Loucy (cell line): ENCODE data around the gene GBP4.

Experiments
- H2AFZ ChIP-seq: fragments of 200-600 bp; sonication (generic); 2 replicates; pipeline ENCODE4 v1.6.0; 2016; ENCODE audit warnings: antibody characterized with exemption, mild to moderate bottlenecking, low read length, moderate library complexity
- H3F3A ChIP-seq: fragments of 200-600 bp; 2 replicates; pipeline ENCODE4 v1.6.0; 2016; ENCODE audit warnings: antibody characterized with exemption, low read depth, mild to moderate bottlenecking
- H3K27me3 ChIP-seq: fragments of 200-600 bp; sonication (generic); 2 replicates; pipeline ENCODE4 v1.6.1; 2014; ENCODE audit warnings: low read length, mild to moderate bottlenecking; ENCODE audit not compliant: insufficient read depth, poor library complexity, severe bottlenecking
- H3K36me3 ChIP-seq: fragments of 200-600 bp; sonication (generic); 2 replicates; pipeline ENCODE4 v1.6.1; 2016; ENCODE audit warnings: low read length; ENCODE audit not compliant: insufficient read depth
- H3K4me1 ChIP-seq: fragments of 200-600 bp; sonication (generic); 2 replicates; pipeline ENCODE4 v1.5.1; 2014; ENCODE audit warnings: low read length, mild to moderate bottlenecking; ENCODE audit not compliant: insufficient read depth, poor library complexity, severe bottlenecking
- H3K4me2 ChIP-seq: fragments of 200-600 bp; sonication (generic); 2 replicates; pipeline ENCODE4 v1.6.0; 2014; ENCODE audit warnings: antibody characterized with exemption, low read length, low read depth, mild to moderate bottlenecking; ENCODE audit not compliant: poor library complexity, severe bottlenecking
- H3K4me3 ChIP-seq: fragments of 200-600 bp; sonication (generic); 2 replicates; pipeline ENCODE4 v1.5.1; 2014; ENCODE audit warnings: low read length, mild to moderate bottlenecking, mixed read lengths; ENCODE audit not compliant: poor library complexity, severe bottlenecking
- H3K79me2 ChIP-seq: fragments of 200-600 bp; sonication (generic); 2 replicates; pipeline ENCODE4 v1.6.1; 2014; ENCODE audit warnings: low read length; ENCODE audit not compliant: insufficient read depth
- H3K9ac ChIP-seq: fragments of 200-600 bp; sonication (generic); 2 replicates; pipeline ENCODE4 v1.6.0; 2014; ENCODE audit warnings: mild to moderate bottlenecking, low read depth, low read length, moderate library complexity; ENCODE audit not compliant: poor library complexity, severe bottlenecking
- H3K9me2 ChIP-seq: fragments of 200-600 bp; sonication (generic); replicated peaks from 2 replicates; pipeline ENCODE4 v1.6.1; 2016; ENCODE audit warnings: low read depth, low read length, mixed read lengths
- H3K9me3 ChIP-seq: fragments of 200-600 bp; sonication (generic); 2 replicates; pipeline ENCODE4 v1.6.1; 2014; ENCODE audit warnings: mild to moderate bottlenecking, antibody characterized with exemption, low read length, low read depth; ENCODE audit not compliant: insufficient read depth
- H4K20me1 ChIP-seq: fragments of 200-600 bp; sonication (generic); 2 replicates; pipeline ENCODE4 v1.6.0; 2014; ENCODE audit warnings: antibody characterized with exemption, low read length, mild to moderate bottlenecking; ENCODE audit not compliant: insufficient read depth, poor library complexity, severe bottlenecking
- EZH2phosphoT487 ChIP-seq: fragments of 200-600 bp; IDR thresholded peaks from 2 replicates; pipeline ENCODE4 v1.6.1; 2018; ENCODE audit warnings: antibody characterized with exemption, mild to moderate bottlenecking, moderate library complexity, borderline replicate concordance
- TF ChIP-seq, protein P1 (sequence below): fragments of 200-600 bp; sonication (generic); conservative IDR thresholded peaks from 2 replicates; pipeline ENCODE4 v1.5.1; 2014; ENCODE audit warnings: mild to moderate bottlenecking, antibody characterized with exemption, low read length

The GBP4 gene

DNA sequence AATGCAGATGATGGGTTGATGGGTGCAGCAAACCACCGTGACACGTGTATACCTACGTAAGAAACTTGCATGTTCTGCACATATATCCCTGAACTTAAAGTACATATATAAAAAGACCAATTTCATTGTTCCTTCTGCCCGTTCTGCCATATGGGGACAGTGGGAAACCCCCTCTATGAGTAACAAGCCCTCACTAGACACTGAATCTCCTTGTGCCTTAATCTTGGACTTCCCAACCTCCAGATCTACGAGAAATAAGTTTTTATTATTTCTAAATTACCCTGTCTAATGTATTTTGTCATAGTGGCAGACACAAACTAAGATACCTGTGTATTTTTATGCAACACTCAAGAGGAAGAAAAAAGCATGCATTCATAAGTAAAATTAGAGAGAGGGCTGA lies 32.9 kb downstream of the GBP4 start:
- Histone ChIP-seq H3K36me3 (no peaks in the 10 kb centered on the region), H3K9me3 (no peaks in the 10 kb centered on the region), H3K9ac (no peak overlapping the region), H4K20me1 (no peaks in the 10 kb centered on the region), H3K9me2 (no peaks in the 10 kb centered on the region), H3K27me3 (no peaks in the 10 kb centered on the region), H3K4me2 (no peak overlapping the region), H2AFZ (no peak overlapping the region), H3K4me1 (no peaks in the 10 kb centered on the region), H3K79me2 (no peaks in the 10 kb centered on the region), H3F3A (no peaks in the 10 kb centered on the region), H3K4me3 (no peak overlapping the region)
- TF ChIP-seq, protein P1, sequence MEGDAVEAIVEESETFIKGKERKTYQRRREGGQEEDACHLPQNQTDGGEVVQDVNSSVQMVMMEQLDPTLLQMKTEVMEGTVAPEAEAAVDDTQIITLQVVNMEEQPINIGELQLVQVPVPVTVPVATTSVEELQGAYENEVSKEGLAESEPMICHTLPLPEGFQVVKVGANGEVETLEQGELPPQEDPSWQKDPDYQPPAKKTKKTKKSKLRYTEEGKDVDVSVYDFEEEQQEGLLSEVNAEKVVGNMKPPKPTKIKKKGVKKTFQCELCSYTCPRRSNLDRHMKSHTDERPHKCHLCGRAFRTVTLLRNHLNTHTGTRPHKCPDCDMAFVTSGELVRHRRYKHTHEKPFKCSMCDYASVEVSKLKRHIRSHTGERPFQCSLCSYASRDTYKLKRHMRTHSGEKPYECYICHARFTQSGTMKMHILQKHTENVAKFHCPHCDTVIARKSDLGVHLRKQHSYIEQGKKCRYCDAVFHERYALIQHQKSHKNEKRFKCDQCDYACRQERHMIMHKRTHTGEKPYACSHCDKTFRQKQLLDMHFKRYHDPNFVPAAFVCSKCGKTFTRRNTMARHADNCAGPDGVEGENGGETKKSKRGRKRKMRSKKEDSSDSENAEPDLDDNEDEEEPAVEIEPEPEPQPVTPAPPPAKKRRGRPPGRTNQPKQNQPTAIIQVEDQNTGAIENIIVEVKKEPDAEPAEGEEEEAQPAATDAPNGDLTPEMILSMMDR, result no peak
- TF ChIP-seq EZH2phosphoT487, result no peak

DNA sequence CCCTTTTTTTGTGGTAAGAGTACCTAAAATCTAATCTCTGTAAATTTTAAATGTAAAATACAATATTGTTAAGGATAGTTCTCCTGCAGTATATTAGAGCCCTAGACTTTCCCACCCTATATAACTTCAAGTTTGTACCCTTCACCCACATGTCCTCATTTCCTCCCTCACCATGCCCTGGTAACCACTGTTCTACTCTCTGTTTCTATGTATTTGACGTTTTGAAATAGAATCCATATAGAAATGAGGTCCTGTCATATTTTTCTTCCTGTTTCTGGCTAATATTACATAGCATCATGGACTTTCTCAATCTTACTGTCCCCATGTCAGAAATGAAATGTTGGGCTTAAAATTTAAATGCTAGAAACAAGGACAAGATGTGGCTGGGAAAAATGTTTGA lies 47.7 kb downstream of the GBP4 start:
- Histone ChIP-seq H3F3A (no peaks in the 10 kb centered on the region), H3K9me3 (no peaks in the 10 kb centered on the region), H3K9ac (no peak overlapping the region), H2AFZ (no peak overlapping the region; the same call in 1 of the 2 replicates), H3K79me2 (no peaks in the 10 kb centered on the region), H3K27me3 (no peaks in the 10 kb centered on the region), H4K20me1 (no peaks in the 10 kb centered on the region), H3K4me1 (peaks cover 5% of the 10 kb centered on the region), H3K4me2 (no peak overlapping the region), H3K9me2 (no peaks in the 10 kb centered on the region), H3K36me3 (no peaks in the 10 kb centered on the region), H3K4me3 (no peak overlapping the region)
- no peak for TF ChIP-seq EZH2phosphoT487
- TF ChIP-seq, protein P1, result no peak

DNA sequence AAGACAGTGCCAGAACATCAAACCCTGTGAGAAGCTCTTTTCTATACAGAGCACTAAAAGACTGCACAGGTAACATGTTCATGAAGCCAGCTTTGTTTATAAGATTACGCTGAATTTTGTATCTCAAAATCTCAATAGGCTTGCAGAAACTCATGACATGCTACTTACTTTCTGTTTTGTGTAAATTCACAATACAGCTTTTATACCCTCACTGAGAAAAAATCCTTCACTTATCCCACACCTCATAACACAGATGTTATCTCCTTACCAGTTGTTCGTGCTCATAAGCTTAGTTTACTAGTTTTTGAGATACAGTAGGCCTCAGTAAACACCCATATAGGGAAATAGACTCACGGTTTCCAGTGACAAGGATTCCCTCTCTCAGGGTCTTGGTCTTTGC lies 48.8 kb downstream of the GBP4 start:
- Histone ChIP-seq H3K9me2 (no peaks in the 10 kb centered on the region), H3K4me3 (no peak overlapping the region), H3K27me3 (no peaks in the 10 kb centered on the region), H3K4me2 (no peak overlapping the region), H3K4me1 (peaks cover 7% of the 10 kb centered on the region), H3K36me3 (no peaks in the 10 kb centered on the region), H3K79me2 (no peaks in the 10 kb centered on the region), H3F3A (no peaks in the 10 kb centered on the region), H3K9me3 (no peaks in the 10 kb centered on the region), H2AFZ (no peak overlapping the region), H3K9ac (no peak overlapping the region), H4K20me1 (no peaks in the 10 kb centered on the region)
- no peak for TF ChIP-seq EZH2phosphoT487
- TF ChIP-seq, protein P1, result no peak
